Activated T-helper 2 cell treated with anti-CD3 and anti-CD28 coated beads, Interferon-gamma antibody, Interleukin-2, Interleukin-4, amounts not matched to agents 10 μg/mL and 5 μg/mL and 100 μg/mL, durations not matched to agents 14 hours and 24 hours and 36 hours (primary cell): ENCODE data around the gene DNAJC3. TPM values are rescaled to one million over a fixed set of nuclear protein-coding genes. Genes with fewer than 3 reads are reported as not detected.
"Not testable (repeated sequence)": the region's sequence is repeated elsewhere in the genome, so short reads cannot be mapped to it uniquely, and the experiment has no call there.

Experiments used
- DNase-seq: peaks from one replicate; pipeline ENCODE4 v3.0.0; 2021; ENCODE audit warnings: low spot score
- H3K27ac Mint-ChIP-seq: one replicate; pipeline ENCODE4 v1.8.0; 2021; ENCODE audit warnings: mixed read lengths
- H3K27me3 Mint-ChIP-seq: one replicate; pipeline ENCODE4 v1.8.0; 2021; ENCODE audit warnings: low read depth, mixed read lengths
- H3K36me3 Mint-ChIP-seq: one replicate; pipeline ENCODE4 v1.8.0; 2021; ENCODE audit warnings: low read depth, mixed read lengths
- H3K4me1 Mint-ChIP-seq: one replicate; pipeline ENCODE4 v1.8.0; 2021; ENCODE audit warnings: low read depth, mixed read lengths
- H3K4me3 Mint-ChIP-seq: one replicate; pipeline ENCODE4 v1.8.0; 2021; ENCODE audit warnings: low read depth, mild to moderate bottlenecking, moderate library complexity, mixed read lengths
- H3K9me3 Mint-ChIP-seq: one replicate; pipeline ENCODE4 v1.8.0; 2021; ENCODE audit warnings: mixed read lengths
- intact Hi-C: fragments of 100-400 bp; cut with micrococcal nuclease; formaldehyde crosslinking; loops from one replicate; pipeline ENCODE4 v1.15.1; 2023
- total RNA-seq: library from RNA; stranded (reverse); gene quantifications from 2 replicates; pipeline ENCODE4 v1.2.3, GENCODE V29; 2022

Gene DNAJC3
- total RNA-seq, 1 donor from 2014 or later, result 28.1 TPM

DNA sequence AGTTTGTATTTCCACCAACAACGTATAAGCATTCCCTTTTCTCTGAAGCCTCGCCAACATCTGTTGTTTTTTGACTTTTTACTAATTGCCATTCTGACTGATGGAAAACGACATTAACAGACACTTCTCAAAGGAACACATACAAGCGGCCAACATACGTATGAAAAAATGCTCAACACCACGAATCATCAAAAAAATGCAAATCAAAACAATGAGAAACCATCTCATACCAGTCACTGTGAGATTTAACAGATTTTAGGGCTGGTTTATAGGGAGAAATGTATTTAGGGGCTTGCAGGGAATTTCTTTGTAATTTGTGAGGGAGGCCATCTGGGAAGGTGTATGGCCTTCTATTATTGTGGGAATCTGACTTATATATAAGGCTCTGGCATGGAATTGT lies 29.6 kb upstream of the DNAJC3 start:
- peaks cover 42% of the 10 kb centered on the region for H3K27me3 Mint-ChIP-seq
- peaks cover 4% of the 10 kb centered on the region for H3K4me1 Mint-ChIP-seq
- H3K9me3 Mint-ChIP-seq, result no peaks in the 10 kb centered on the region
- H3K27ac Mint-ChIP-seq, result no peak overlapping the region
- H3K36me3 Mint-ChIP-seq, result no peaks in the 10 kb centered on the region
- no peak for DNase-seq
- intact Hi-C loops, result loop anchor here (10.0 kb wide), 1 partner anchor 943 kb away; no protein-coding TSS in a partner anchor
- no peak overlapping the region for H3K4me3 Mint-ChIP-seq

DNA sequence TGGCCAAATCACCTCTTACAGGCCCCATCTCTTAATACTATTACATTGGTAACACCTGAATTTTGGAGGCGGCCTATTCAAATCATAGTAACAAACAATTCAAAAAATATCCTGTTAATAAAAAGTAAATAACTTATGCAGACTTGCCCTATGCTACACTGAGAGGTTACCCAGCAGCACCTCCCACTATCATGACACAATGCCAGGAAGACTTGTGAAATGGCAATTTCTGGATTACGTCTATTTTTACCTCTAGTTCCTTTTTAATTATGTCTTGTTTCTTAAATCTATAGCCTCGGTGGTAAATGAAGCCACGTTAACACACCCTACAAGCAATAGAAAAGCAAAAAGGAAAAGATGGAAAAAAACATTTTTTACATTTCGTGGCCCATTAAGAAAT lies 26.2 kb upstream of the DNAJC3 start:
- no peaks in the 10 kb centered on the region for H3K9me3 Mint-ChIP-seq
- H3K27ac Mint-ChIP-seq, result no peak overlapping the region
- peaks cover 30% of the 10 kb centered on the region for H3K27me3 Mint-ChIP-seq
- no peak for DNase-seq
- H3K36me3 Mint-ChIP-seq, result no peaks in the 10 kb centered on the region
- H3K4me3 Mint-ChIP-seq, result no peak overlapping the region
- H3K4me1 Mint-ChIP-seq, result no peaks in the 10 kb centered on the region
- intact Hi-C loops, result no loop called here

DNA sequence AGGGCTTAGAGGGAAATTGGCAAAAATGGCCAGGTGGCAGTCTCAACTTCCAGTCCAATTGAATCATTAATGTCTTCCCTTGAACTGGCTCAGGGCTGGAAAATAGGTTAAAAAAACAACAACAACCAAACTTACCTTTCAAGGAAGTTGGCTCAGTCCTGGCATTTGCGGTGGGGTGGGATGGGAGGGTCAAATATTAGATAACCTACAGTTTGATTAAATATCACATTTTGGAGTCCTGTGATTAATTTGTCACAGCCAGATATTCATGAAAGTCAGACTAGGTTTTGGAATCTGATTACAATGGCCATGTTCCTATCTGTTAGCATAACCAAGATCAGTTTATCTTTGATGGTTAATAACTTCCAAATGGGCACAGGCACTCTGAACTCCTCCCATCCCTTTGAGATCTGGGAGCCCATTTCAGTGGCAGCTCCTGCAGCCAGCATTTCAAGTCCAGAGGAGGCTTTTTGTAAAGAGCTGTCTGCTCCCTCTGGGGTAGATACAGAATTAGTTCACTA lies 24.6 kb upstream of the DNAJC3 start:
- peaks cover 20% of the 10 kb centered on the region for H3K27me3 Mint-ChIP-seq
- intact Hi-C loops, result no loop called here

DNA sequence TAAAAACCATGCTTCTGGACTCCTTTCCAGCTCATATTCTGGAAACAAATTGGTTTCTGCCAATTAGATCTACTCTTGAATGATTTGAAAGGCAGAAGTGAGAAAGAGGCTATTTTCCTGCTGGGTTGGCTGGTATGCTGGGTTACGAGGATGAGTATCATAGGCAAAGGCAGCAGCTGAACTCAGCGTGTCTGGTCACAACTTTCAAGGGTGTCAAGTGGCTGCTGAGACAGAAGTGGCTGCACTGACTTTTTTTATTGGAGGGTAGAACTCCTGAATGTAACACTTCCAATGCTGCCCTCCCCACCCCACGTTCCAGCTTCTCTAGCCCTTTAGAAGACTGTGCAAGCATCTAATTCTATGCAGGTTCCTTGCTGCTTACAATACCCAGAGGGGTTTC lies 24.1 kb upstream of the DNAJC3 start:
- H3K27me3 Mint-ChIP-seq, result peaks cover 16% of the 10 kb centered on the region
- H3K4me1 Mint-ChIP-seq, result no peaks in the 10 kb centered on the region
- no peak overlapping the region for H3K4me3 Mint-ChIP-seq
- H3K9me3 Mint-ChIP-seq, result no peaks in the 10 kb centered on the region
- intact Hi-C loops, result no loop called here
- no peaks in the 10 kb centered on the region for H3K36me3 Mint-ChIP-seq
- no peak overlapping the region for H3K27ac Mint-ChIP-seq
- no peak for DNase-seq

More for the DNA sequence above, 24.6 kb upstream of the DNAJC3 start:
- H3K27ac Mint-ChIP-seq, result no peak overlapping the region
- no peaks in the 10 kb centered on the region for H3K36me3 Mint-ChIP-seq
- no peak overlapping the region for H3K4me3 Mint-ChIP-seq
- DNase-seq, result no peak
- no peaks in the 10 kb centered on the region for H3K4me1 Mint-ChIP-seq
- H3K9me3 Mint-ChIP-seq, result no peaks in the 10 kb centered on the region

DNA sequence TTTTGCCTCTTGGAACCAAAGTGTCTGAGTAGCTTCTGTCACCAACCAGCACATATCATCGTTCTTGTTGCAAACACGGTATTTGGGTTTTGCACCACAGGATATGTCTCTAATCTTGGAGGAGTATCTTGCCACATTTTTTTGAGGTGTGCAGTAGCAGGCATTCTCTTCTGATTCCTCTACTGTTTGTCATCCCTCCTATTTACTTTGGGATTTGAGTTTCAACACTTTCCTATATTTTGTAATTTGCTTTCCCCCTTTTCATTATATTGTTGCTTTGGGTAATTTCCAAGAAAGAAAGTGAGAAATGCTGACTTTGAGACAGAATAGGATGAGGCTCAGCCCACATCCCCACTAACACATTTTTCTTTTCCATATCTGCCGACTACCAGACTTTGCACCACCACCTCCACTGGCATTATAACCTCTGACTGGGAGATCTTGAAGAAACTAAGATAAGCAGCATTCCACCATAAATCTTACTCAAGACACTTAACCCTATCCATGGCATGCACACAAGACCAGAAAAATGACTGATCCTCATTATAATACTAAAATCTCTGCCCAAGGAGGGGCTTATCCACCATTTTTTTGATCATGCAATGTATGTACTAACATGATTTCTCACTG lies 20.4 kb upstream of the DNAJC3 start:
- Mint-ChIP-seq H3K27ac (no peak overlapping the region), H3K4me3 (no peak overlapping the region), H3K4me1 (no peaks in the 10 kb centered on the region), H3K36me3 (no peaks in the 10 kb centered on the region), H3K9me3 (no peaks in the 10 kb centered on the region), H3K27me3 (peaks cover 17% of the 10 kb centered on the region)
- intact Hi-C loops, result no loop called here
- DNase-seq, result no peak

DNA sequence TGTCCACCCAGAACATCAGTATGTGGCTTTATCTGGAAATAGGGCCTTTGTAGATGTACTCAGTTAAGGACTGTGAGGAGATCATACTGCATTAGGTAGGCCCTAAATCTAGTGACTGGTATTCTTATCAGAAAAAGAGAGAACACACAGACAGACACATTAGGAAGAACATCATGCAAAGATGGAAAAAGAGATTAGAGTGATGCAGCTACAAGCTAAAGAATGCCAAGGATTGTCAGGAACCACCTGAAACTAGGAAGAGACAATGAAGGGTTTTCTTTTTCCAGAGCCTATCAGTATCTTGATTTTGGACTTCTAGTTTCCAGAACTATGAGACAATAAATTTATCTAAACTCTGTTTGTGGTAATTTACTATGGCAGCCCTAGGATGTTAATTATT lies 17.4 kb upstream of the DNAJC3 start:
- no peak overlapping the region for H3K27ac Mint-ChIP-seq
- H3K27me3 Mint-ChIP-seq, result peaks cover 18% of the 10 kb centered on the region
- no peak overlapping the region for H3K4me3 Mint-ChIP-seq
- intact Hi-C loops, result no loop called here
- H3K36me3 Mint-ChIP-seq, result no peaks in the 10 kb centered on the region
- H3K9me3 Mint-ChIP-seq, result no peaks in the 10 kb centered on the region
- DNase-seq, result no peak
- H3K4me1 Mint-ChIP-seq, result no peaks in the 10 kb centered on the region

DNA sequence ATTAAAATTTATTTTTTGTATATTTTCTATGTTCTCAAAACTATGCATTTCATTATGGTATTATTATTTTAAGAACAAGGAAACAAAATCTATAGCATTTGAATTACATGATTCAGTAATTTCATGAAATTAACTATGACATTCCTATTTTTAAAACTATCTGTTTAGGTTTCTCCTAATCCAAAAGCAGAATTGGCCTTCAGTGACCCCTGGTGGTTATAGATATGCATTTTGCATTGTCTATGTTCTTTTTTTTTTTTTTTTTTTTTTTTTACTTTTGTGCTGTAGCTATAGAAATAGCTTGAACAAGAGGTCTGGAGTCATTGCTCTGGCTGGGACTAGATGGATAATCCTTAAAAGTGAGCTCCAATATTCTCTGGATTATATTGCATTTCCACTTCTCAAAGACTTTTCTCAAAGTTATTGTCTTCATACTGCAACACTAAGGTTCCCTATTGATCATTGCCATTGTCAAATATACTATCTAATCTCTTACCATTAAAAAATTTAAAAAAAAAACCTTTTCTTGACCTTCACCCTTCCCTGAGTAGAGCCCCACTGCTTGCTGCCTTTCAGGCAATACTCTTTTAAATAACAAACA lies 15.9 kb upstream of the DNAJC3 start:
- Mint-ChIP-seq H3K4me3 (no peak overlapping the region), H3K4me1 (no peaks in the 10 kb centered on the region), H3K9me3 (peaks cover 10% of the 10 kb centered on the region), H3K36me3 (no peaks in the 10 kb centered on the region), H3K27ac (no peak overlapping the region), H3K27me3 (peaks cover 23% of the 10 kb centered on the region)
- no peak for DNase-seq
- intact Hi-C loops, result loop anchor here (1.0 to 10.0 kb wide), 2 partner anchors 37 to 126 kb away; no protein-coding TSS in a partner anchor

DNA sequence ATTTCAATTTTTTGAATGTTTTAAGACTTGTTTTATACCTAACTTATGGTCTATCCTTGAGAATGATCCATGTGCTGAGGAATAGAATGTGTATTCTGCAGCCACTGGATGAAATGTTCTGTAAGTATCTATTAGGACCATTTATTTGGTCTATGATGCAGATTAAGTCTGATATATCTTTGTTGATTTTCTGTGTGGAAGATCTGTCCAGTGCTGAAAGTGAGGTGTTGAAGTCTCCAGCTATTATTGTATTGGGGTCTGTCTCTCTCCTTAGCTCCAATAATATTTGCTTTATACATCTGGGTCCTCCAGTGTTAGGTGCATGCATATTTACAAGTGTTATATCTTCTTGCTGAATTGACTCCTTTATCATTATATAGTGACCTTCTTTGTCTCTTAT lies 9.7 kb upstream of the DNAJC3 start:
- H3K36me3 Mint-ChIP-seq, result not testable (repeated sequence)

DNA sequence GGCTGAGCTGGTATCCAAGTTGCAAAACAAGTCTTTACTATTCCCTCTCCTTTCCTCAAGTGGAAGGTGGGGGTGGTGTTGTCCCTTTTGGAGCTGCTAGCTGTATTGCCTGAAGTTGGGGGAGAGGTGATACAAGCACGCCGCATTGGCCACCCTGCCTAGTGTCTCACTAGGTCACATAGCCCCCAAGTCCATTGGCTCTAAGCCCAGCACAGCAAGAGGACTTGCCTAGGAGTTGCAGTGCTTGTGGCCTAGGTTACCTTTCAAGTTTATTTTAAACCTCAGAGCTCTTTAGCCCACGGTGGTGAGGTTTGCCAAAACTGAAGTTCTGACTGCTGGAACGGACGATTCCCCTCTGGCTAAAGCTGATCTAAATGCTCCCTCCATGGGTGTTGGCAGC lies 5.3 kb upstream of the DNAJC3 start:
- no peak for DNase-seq
- Mint-ChIP-seq H3K9me3 (peaks cover 44% of the 10 kb centered on the region), H3K36me3 (peaks cover 26% of the 10 kb centered on the region), H3K27ac (no peak overlapping the region), H3K4me3 (no peak overlapping the region), H3K4me1 (peaks cover 24% of the 10 kb centered on the region), H3K27me3 (no peaks in the 10 kb centered on the region)
- intact Hi-C loops, result loop anchor here (10.0 kb wide), 5 partner anchors 53 to 1553 kb away; partner anchors contain the start of gene MBNL2

More for the DNA sequence above, 9.7 kb upstream of the DNAJC3 start:
- H3K4me1 Mint-ChIP-seq, H3K4me3 Mint-ChIP-seq, H3K27ac Mint-ChIP-seq, DNase-seq: not testable (repeated sequence)
- intact Hi-C loops, result loop anchor here (10.0 kb wide), 1 partner anchor 132 kb away; no protein-coding TSS in a partner anchor
- Mint-ChIP-seq H3K9me3 (peaks cover 59% of the 10 kb centered on the region), H3K27me3 (peaks cover 13% of the 10 kb centered on the region)

DNA sequence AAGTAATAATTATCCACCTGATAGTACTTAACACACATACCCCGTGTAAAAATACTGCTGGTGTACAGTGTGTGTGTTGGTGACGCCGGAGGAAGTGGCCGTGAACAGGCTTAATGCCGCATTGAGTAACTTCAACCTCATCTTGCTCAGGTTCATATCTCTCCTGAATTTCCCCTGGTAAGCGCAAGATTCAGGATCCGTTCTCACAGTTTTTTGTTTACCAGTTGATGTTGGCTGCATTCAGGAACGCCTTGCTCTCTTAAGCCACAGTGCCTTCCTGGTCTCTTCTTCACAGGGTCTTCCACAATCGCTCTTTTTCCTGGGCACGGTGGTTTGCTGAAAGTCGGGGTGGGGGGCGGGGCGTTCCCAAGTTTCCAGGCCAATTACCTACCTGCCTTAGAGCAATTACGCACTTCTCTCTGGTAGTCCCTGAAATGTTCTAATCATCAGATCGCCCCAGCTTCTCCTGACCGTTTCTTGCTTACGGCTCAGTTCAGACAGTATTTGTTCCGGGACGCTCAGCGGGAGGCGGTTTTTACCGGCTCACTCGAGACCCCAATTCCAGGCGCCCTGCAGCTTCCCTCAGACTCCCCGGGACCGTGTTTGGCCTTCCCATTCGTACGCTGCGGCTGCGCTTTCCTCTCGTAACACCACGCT lies 706 bp upstream of the DNAJC3 start:
- DNase-seq, result peak; percentile 10
- intact Hi-C loops, result loop anchor here (2.0 to 10.0 kb wide), 8 partner anchors 39 to 1757 kb away; partner anchors contain the start of gene MBNL2

DNA sequence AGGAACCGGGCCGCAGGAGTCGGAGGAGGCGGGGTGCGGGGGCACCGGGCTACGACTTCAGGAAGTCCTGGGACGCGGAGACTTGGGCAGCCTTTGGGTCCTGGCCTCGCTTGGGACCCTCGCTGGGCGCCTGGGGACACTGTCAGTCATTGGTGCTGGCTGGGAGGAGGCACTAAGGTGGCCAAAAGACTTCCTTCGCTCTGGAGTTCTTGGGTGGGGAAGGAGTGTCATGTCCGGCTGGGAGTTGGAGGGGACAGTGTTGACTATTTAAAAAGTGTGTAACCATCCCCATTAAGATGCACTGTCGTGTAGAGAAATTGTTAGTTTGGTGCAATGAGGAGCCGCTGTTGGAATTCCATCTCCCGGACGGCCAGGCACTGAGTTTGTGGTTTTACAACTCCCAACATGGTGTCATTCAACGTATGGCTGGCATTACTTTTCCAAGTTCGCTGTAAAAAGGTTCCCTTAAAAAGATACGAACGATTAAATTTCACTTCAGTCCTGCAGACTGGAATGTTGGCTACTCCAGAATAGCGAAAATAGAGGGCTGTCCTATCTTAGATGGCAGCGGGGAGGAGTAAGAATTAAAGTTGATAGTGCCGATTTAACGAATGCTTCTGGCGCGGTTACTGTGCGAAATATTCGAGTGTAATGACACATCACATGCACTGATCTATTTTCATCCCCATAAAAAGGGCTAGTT lies 776 bp downstream of the DNAJC3 start:
- Mint-ChIP-seq H3K9me3 (peaks cover under 1% of the 10 kb centered on the region), H3K27me3 (no peaks in the 10 kb centered on the region), H3K4me3 (peak overlapping the region; percentile 95), H3K4me1 (peaks cover 47% of the 10 kb centered on the region), H3K36me3 (peaks cover 34% of the 10 kb centered on the region), H3K27ac (peak overlapping the region; percentile 68)
- intact Hi-C loops, result loop anchor here (2.0 to 10.0 kb wide), 8 partner anchors 40 to 1755 kb away; partner anchors contain the start of gene MBNL2
- DNase-seq, result no peak

More for the DNA sequence above, 706 bp upstream of the DNAJC3 start:
- Mint-ChIP-seq H3K36me3 (peaks cover 34% of the 10 kb centered on the region), H3K4me3 (peak overlapping the region; percentile 95), H3K4me1 (peaks cover 42% of the 10 kb centered on the region), H3K9me3 (peaks cover 6% of the 10 kb centered on the region), H3K27ac (peak overlapping the region; percentile 80), H3K27me3 (no peaks in the 10 kb centered on the region)

DNA sequence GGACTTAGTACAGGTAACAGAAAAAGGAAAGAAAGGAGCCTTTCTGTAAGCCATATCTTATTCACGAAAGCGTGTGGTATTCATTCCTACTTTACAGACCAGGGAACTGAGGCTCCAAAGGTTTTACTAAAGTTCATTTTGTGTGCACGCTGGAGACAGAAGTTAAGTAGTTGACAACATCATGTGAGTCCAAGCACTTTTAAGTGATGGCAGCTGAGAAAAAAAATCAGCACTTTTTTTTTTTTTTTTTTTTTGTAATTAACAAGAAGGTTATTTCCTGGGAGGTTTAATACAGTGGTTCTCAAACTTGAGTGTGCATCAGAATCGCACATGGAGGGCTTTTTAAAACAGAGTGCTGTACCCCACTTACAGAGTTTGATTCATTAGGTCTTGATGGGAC lies 2.0 kb downstream of the DNAJC3 start:
- Mint-ChIP-seq H3K4me1 (peaks cover 44% of the 10 kb centered on the region), H3K9me3 (peaks cover 4% of the 10 kb centered on the region), H3K27me3 (no peaks in the 10 kb centered on the region), H3K4me3 (peak overlapping the region; percentile 95), H3K36me3 (peaks cover 28% of the 10 kb centered on the region), H3K27ac (peak overlapping the region; percentile 30)
- DNase-seq, result no peak
- intact Hi-C loops, result loop anchor here (5.0 to 10.0 kb wide), 6 partner anchors 42 to 1546 kb away; partner anchors contain the start of gene MBNL2
